Measurements from ENCODE around the gene E2F1.
A peak's percentile ranks its signal among the peaks of the same experiment; 100 is the strongest.

Gene E2F1

DNA sequence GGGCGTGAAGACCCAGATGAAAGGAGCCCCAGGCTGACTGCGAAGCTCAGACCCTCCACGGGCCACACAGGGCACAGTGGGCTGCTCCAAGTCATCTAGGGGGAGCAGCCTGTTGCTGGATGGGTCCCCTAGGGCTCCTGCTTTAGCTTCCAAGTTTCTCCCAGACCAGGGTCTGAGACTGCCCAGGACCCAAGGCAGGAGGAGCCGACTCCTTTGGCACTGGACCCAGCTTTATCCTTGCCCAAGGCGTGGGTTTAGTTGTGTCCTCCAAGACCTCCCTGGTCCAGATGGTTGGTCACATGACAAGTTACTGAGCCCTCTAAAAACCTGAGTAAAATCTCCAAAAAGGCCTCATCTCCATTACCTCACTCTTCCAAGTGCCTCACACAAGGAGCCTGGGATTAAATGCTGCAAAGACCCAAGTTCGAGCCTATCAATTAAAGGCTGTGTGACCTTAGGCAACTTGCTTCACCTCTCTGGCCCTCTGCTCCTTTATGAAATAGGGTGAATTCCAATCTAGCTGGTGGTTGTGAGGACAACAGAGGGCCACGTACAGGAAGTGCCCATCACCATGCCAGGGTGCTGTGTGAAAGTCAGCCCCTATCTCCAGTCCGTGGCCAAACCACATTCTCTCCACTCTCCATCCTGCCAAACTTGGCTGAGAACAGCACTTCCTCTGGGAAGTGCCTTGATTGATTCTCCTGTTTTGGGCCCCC is 14.5 kb downstream of the E2F1 start:
- no peak for DNase-seq (ENCODE audit: low spot score)

- DNase-seq (ENCODE audit: low spot score) = no peak
These were observed 15.3 kb downstream of the E2F1 start for GRCh38 chr20:33670715-33671499.

DNA sequence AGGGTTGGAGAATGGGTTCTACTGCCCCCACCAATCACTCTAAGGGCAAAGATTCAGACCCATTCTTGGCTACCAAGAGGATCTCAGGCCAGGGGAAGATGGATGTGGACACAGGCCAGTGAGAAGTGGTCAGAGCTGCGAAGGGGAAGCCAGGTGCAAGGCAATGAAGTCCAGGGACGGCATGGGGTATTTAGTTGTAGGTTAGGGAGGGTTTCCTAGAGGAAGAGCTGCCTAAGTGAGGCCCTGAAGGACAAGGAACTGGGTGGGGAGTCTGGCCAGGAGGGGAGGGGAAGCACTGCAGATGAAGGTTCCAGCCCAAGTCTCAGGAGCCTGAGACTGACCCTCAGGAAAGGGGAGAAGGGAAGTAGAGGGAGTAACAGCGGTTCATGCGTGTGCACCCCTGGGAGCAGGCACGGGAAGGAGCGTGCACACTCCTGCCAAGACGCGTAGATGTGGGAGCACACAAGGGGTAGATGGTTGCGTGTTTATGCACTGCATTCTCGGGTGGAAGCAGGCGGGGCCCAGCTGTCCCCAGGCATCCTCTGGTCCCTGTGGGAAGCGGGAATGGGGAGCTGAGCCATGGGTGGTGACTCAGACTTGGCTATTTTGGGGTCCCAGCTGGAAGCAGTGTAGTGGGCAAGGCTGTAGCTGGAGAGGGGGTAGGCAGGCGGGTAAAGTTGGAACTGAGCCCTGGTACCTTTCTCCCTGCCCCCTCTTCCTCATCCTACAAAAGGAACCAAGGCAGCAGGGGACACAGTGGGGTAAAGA is 16.1 kb downstream of the E2F1 start:
- DNase-seq (ENCODE audit: low spot score) = no peak

GRCh38 chr20:33669224-33669623 is 17.0 kb downstream of the E2F1 start:
- no peak for DNase-seq (ENCODE audit: low spot score)

DNA sequence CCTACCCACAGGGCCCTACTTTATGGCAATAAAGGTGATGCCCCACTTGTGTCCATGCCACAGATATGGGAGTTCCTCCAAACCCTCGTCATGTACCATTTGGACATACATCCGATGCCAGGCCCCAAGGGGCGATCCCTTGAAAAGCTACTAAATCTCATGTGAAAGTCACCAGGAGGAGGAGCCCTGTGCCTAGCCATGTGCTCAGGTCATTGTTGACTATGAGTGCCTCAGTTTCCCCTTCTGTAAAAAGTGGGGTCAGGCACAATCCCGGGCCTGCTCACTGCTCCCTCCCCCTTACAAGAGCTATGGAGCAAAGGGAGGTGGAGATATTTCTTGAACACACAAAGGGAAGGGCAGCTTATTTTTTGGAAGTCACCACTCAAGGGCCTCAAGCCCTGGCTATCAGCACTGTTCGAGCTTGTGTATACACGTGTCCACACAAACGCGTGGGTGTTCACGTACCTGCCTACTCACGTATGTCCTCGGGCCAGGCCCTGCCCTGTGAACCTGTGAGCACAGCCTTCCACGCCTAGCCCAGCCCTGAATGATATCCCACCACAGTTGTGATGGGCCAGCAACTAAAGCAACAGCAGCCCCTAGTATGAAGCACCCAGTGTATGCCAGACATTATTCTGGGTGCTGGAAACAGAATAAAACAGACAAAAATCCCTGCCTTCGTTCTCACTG is 17.6 kb downstream of the E2F1 start:
- no peak for DNase-seq (ENCODE audit: low spot score)

DNA sequence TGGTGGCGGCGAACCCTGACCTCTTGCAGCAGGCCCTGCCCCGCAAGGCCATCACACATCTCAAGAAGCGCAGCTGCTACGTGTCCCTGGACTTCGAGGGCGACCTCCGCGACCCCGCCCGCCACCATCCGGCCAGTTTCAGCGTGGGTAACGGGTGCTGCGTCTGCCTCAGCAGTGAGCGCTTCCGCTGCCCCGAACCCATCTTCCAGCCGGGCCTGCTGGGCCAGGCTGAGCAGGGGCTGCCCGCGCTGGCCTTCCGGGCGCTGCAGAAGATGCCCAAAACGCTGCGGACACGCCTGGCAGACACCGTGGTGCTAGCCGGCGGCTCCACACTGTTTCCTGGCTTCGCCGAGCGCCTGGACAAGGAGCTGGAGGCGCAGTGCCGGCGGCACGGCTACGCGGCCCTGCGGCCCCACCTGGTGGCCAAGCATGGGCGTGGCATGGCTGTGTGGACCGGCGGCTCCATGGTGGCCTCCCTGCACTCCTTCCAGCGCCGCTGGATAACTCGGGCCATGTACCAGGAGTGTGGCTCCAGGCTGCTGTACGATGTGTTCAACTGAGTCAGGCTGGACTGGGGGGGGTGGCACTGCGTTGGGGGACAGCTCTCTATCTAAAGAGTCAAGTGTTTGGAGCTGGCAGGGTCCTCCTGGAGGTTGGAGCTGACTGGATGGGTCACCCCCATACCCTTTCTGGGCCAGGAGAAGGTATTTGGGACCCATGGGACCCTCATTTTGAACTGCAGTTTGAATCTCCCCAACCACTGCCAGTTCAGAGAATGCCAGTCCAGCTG is 18.3 kb downstream of the E2F1 start:
- peak; percentile 80 for DNase-seq (ENCODE audit: low spot score)

DNA sequence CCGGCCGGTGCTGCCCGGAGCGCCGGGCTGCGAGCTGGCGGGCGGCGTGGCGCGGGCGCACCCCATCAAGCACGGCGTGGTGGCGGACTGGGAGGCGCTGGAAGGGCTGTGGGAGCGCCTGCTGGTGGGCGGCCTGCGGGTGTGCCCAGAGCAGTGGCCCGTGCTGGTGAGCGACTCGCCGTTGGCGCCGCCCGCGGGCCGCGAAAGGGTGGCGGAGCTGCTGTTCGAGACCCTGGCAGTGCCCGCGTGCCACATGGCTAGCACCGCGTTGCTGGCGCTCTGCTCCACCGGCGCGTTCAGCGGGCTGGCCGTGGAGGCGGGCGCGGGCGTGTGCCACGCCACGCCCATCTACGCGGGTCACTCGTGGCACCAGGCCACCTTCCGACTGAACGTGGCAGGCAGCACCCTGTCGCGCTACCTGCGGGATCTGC is 18.9 kb downstream of the E2F1 start:
- peak; percentile 49 for DNase-seq (ENCODE audit: low spot score)

- DNase-seq (ENCODE audit: low spot score) = peak; percentile 90
These were observed 19.6 kb downstream of the E2F1 start, which contains the start of gene ACTL10 for GRCh38 chr20:33666293-33667244. Gene ACTL10, plus strand, starts transcription at chr20:33666943. Its CDS starts 555 bp downstream, at chr20:33667498.

- no peak for DNase-seq (ENCODE audit: low spot score)
These were observed 21.4 kb downstream of the E2F1 start for GRCh38 chr20:33664762-33665144.

GRCh38 chr20:33664085-33664761 is 22.0 kb downstream of the E2F1 start:
- DNase-seq (ENCODE audit: low spot score) = no peak

GRCh38 chr20:33663161-33664084 is 22.8 kb downstream of the E2F1 start:
- DNase-seq (ENCODE audit: low spot score) = peak; percentile 70

GRCh38 chr20:33662172-33662571 is 24.0 kb downstream of the E2F1 start, which contains the start of gene C20orf144:
Gene C20orf144, plus strand, starts transcription at chr20:33662327. Its CDS starts 19 bp downstream, at chr20:33662346.
- no peak for DNase-seq (ENCODE audit: low spot score)

DNA sequence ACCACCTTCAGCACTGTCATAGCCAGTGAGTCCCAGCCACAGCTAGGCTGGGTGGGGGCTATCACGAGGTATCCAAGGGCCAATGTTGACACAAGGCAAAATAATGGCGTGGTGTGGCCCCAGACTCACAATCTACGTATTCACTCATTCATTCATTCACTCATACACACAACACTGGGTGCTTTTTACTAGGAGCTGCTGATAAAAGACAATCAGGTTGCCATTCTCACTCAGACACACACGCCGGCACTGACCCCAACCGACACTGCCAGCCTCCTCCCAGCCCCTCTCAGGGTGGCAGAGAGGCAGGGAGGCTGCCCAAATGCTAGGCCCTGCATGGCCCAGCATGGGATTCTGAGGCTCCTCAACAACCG is 25.5 kb downstream of the E2F1 start:
- no peak for DNase-seq (ENCODE audit: low spot score)

DNA sequence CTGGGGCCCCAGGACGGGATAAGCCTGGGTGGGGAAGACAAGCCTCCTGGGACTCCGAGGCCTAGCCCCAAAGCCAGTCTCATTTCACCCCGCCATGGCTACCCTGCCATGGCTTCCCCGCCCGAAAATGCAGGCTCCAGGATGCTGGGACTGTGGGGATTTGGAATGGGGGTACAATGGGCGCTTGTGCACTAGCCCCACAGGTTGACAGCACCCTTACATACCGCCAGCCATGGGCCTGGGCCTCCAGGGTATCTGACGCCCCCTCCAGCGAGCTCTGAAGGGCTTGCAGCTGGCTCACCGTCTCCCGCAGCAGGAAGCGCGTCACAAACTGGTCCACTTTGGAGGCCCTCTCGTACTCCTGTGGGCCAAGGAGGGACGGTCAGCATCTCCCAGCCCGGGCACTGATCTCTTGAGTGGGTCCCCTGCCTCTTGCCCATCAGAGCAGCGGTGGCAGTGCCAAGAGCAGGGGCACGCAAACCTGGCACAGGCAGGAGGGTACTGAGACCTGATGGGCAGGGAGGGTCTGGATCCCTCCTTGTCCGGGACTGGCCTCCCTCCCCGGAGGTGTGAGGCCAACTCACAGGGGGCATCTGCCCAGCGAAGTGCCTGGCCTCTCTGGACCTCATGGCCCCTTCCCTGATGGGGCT is 26.0 kb downstream of the E2F1 start:
- DNase-seq (ENCODE audit: low spot score) = no peak

DNA sequence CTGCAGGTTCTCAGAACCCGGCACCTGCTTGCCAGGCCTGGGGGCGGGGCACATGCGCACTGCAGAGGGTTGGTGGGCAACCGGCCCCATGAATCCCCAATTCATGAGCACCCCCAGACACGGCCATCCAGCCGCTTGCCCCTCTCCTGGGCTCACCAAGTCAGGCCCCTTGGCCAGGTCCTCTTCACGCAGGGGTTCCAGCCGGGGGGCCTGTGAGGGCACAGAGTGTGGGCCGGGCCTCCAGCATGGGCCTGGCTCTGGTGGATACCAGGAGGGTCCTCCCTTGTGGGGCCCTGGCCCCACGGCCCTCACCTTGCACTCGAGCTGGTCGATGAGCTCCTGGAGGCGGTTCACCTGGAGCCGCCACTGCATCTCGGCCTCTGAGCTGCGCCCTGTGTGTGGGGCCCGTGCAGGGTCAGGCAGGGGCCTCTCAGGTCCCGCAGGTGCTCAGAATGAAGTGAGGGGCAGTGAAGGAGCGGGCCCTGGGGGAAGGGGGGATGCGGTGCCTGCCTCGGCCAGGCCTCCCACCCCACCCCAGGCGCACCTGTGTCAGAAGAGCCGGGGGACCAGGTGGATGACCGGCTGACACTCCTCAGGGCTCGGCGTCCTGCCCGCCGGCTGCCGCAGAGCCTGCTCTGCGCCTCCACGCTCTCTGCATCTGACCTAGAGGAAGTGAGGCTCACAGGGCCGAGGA is 26.7 kb downstream of the E2F1 start:
- no peak for DNase-seq (ENCODE audit: low spot score)

GRCh38 chr20:33658929-33659328 is 27.3 kb downstream of the E2F1 start:
- no peak for DNase-seq (ENCODE audit: low spot score)

- no peak for DNase-seq (ENCODE audit: low spot score)
These were observed 27.7 kb downstream of the E2F1 start for GRCh38 chr20:33658510-33658909.

All from hematopoietic multipotent progenitor cell treated with erythropoietin and hydrocortisone succinate and interleukin-3 and kit ligand, for 17 days (in vitro differentiated cells).